HG03571 (cell line): ENCODE measurements around the gene RMND5B.
"Not testable (repeated sequence)": the region's sequence is repeated elsewhere in the genome, so short reads cannot be mapped to it uniquely, and the experiment has no call there.

Experiments
- ATAC-seq: cut with Tn5 transposase; IDR thresholded peaks from one replicate; pipeline ENCODE4 v1.9.1; 2021; ENCODE audit not compliant: unreplicated experiment

RMND5B gene

GRCh38 chr5:178130576-178131445, at the start of gene RMND5B:
Gene RMND5B (plus strand): TSS chr5:178131014. CDS start chr5:178138120, 7,106 bp downstream.
- peak; percentile 85 for ATAC-seq

GRCh38 chr5:178081571-178082243, 49.1 kb upstream of the RMND5B start:
- ATAC-seq: no peak

- no peak for ATAC-seq
Measured at GRCh38 chr5:178083922-178084321, 46.9 kb upstream of the RMND5B start.

GRCh38 chr5:178085316-178085715, 45.5 kb upstream of the RMND5B start:
- ATAC-seq: no peak

GRCh38 chr5:178086266-178086665, 44.5 kb upstream of the RMND5B start:
- ATAC-seq: no peak

- ATAC-seq: not testable (repeated sequence)
Measured at GRCh38 chr5:178087199-178087598, 43.6 kb upstream of the RMND5B start.

GRCh38 chr5:178090856-178091255, 40.0 kb upstream of the RMND5B start:
- no peak for ATAC-seq

GRCh38 chr5:178093134-178093533, 37.7 kb upstream of the RMND5B start:
- no peak for ATAC-seq

GRCh38 chr5:178094345-178094744, 36.5 kb upstream of the RMND5B start:
- ATAC-seq: no peak

GRCh38 chr5:178098685-178099084, 32.1 kb upstream of the RMND5B start:
- ATAC-seq: no peak

- no peak for ATAC-seq
Measured at GRCh38 chr5:178103612-178104011, 27.2 kb upstream of the RMND5B start.

- no peak for ATAC-seq
Measured at GRCh38 chr5:178104492-178104891, 26.3 kb upstream of the RMND5B start.

- no peak for ATAC-seq
Measured at GRCh38 chr5:178106086-178106485, 24.7 kb upstream of the RMND5B start.

GRCh38 chr5:178106556-178107239, 24.1 kb upstream of the RMND5B start:
- ATAC-seq: peak; percentile 71

- ATAC-seq: no peak
Measured at GRCh38 chr5:178107756-178108310, 23.0 kb upstream of the RMND5B start.

- no peak for ATAC-seq
Measured at GRCh38 chr5:178108446-178108845, 22.4 kb upstream of the RMND5B start.

GRCh38 chr5:178108966-178109365, 21.8 kb upstream of the RMND5B start:
- ATAC-seq: no peak

GRCh38 chr5:178110511-178110910, 20.3 kb upstream of the RMND5B start:
- no peak for ATAC-seq

- no peak for ATAC-seq
Measured at GRCh38 chr5:178111925-178112324, 18.9 kb upstream of the RMND5B start.

GRCh38 chr5:178112545-178112944, 18.3 kb upstream of the RMND5B start:
- no peak for ATAC-seq

GRCh38 chr5:178113141-178113787, 17.6 kb upstream of the RMND5B start, which contains the start of gene N4BP3:
Gene N4BP3 (plus strand): TSS chr5:178113532. CDS start chr5:178119584, 6,052 bp downstream.
- ATAC-seq: peak; percentile 66
